Measurements from ENCODE around the gene WDR7.
A peak's percentile ranks its signal among the peaks of the same experiment; 100 is the strongest.
"Not testable (repeated sequence)": the region's sequence is repeated elsewhere in the genome, so short reads cannot be mapped to it uniquely, and the experiment has no call there.

The WDR7 gene

DNA sequence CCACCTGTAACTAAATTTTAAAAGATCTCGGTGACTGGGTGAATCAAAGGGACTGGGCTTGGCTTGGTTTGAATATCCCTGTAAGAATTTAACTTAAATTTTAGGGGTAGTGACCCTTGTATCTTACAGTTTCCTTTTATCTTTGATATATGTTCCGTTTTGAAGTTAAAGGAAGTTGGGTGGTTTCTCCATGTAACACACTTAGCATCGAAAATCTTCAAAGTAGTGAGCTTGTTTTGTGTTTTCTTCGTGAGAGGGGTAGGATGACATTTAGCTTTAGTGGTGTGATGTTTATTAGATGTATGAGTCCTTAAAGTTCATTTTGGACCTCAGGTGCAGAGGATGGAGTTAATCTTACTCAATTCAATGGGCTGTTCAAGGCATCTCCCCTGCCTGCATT is 1.6 kb downstream of the WDR7 start:
- DNase-seq, result no peak

- DNase-seq, result not testable (repeated sequence)
Observed at GRCh38 chr18:56654280-56654679, 3.1 kb downstream of the WDR7 start.

GRCh38 chr18:56658261-56658660 is 7.1 kb downstream of the WDR7 start:
- no peak for DNase-seq

DNA sequence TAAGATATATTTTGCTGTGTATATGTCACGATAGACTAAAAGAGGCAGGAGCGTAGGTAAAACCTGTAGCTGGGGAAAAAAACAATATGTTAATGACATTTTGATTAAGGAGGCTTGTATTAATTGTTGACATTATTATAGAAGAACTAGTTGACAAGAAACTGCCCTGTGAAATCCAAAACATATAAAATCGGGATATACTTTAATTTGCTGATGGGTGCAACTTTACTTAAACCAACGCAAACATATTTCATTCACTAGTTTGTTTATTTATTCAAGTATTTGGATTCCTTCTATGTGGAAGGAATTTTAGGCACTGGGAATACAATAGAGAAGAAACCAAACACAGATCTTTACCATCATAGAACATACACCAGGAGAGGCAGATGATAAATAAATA is 8.0 kb downstream of the WDR7 start:
- DNase-seq, result no peak

DNA sequence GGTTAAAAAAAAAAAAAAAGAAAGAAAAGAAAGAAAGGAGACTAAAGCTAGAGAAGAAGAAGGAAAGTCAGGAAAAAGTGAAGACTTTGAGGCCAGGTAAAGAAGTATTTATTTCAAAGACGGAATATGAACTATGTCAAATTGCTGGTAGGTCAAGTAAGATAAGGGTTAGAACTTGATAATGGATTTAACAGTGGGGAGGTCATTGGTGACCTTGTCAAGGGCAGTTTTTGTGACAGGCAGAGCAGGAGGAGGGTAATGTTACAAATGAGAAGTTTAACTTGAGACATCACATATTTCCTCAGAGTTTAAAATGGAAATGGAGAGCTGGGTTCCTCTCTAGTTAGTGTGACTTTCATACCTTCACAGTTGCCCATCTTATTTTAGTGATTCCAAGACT is 9.5 kb downstream of the WDR7 start:
- DNase-seq, result no peak

- DNase-seq, result no peak
Observed at GRCh38 chr18:56661360-56662062, 10.4 kb downstream of the WDR7 start.

DNA sequence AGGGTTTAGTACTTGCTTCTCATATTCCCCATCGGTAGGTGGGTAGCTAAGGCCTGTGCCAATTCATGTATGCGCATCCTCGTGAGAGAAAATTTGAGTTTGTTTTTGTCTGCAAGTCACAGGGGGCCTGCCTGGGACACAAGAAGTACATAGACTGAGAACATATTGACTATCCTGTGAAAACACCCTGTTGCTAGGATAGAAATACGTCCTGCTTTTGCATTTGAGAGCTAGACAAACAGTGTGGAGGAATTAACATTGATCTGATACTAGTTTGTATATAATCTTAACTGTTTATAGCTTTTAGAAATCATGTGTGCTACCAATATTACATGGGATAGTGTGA is 10.9 kb downstream of the WDR7 start:
- DNase-seq, result no peak

GRCh38 chr18:56662502-56662901 is 11.3 kb downstream of the WDR7 start:
- DNase-seq, result no peak

DNA sequence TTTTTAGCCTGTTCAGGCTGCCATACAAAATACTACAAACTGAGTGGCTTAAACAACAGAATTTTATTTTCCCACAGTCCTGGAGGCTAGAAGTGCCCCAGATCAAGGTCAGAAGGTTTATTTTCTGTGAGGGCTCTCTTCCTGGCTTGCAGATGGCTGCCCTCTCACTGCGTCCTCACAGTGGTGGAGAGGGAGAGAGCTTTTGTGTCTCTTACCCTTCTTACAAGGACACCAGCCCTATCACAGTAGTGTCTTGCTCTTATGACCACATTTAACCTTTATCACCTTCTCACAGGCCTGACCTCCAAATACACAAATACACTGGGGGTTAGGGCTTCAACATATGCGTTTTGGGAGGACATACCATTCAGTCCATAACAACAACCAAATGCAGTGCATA is 11.7 kb downstream of the WDR7 start:
- DNase-seq, result no peak

DNA sequence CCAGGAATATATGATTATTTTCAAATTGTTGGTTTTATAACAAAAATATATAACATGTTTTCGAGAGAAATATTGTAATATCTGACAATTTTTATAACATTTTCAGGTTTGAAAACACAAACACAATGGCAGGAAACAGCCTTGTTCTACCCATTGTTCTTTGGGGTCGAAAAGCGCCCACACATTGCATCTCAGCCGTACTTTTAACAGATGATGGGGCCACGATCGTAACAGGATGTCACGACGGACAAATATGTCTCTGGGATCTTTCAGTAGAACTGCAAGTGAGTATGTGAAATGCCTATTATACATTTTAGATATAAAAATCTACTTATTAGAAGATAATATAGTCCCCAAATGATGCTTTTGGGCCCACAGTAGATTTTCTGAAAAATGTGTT is 21.2 kb downstream of the WDR7 start:
- DNase-seq, result no peak

- DNase-seq, result no peak
Observed at GRCh38 chr18:56672981-56673380, 21.8 kb downstream of the WDR7 start.

GRCh38 chr18:56676639-56677038 is 25.5 kb downstream of the WDR7 start:
- no peak for DNase-seq

GRCh38 chr18:56678836-56679565 is 27.8 kb downstream of the WDR7 start:
- DNase-seq, result peak in 3 of 56 donors; percentile 3 to 7 (median 3)

- DNase-seq, result no peak
Observed at GRCh38 chr18:56684277-56684676, 33.1 kb downstream of the WDR7 start.

DNA sequence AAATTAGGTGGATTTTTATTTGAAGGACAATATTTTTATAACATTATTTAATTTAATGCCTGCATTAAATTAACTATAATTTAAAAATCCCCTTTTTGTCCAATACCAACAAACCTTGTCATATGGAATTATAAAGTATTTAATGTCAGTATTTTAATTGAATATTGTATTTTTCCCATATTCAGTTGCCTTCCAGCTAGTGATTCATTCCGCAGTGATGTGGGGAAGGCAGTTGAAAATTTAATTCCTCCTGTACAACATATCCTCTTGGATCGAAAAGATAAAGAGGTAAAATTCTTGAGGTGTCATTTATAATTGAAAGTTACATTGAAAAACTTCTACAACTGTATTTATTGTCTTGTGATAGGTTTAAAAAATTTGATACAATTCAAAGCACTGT is 40.4 kb downstream of the WDR7 start:
- no peak for DNase-seq

- DNase-seq, result no peak
Observed at GRCh38 chr18:56696966-56697365, 45.8 kb downstream of the WDR7 start.

DNA sequence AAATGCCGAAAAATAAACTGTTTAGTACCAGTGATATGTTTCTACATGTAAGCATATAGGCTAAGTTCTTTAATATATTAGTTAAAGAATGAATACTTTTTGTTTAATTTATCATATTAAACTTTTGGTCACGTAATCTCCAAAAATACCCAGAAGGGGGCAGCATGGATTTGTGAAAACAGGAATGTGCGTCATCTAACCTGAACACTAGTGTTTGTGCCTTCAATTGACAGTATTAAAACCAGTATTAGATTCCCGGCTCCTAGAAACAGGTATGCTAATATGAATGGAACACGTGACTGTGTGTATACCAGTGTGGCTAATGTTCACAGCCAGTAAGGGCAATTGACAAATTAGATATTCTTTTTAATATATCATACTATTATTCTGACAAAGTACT is 51.8 kb downstream of the WDR7 start:
- DNase-seq, result peak in 2 of 56 donors; percentile 9 to 21

DNA sequence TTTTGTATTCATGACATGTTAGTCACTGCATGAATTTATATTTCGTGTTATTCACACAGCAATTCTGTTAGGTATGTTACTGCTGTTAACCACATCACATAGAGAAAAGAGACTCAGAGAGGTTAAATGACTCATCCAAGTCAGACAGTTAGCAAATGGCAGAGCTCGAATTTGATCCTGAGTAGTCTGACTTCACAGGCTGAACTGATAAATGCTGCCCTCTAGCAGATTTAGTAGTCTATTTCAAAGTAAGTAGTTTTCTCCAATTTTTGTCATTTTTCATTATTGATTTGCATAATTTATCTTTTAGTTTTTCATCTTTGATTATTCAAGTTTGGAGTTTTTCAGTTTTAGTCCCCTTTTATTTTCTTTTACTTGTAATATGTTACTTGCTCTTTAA is 58.3 kb downstream of the WDR7 start:
- DNase-seq, result no peak

DNA sequence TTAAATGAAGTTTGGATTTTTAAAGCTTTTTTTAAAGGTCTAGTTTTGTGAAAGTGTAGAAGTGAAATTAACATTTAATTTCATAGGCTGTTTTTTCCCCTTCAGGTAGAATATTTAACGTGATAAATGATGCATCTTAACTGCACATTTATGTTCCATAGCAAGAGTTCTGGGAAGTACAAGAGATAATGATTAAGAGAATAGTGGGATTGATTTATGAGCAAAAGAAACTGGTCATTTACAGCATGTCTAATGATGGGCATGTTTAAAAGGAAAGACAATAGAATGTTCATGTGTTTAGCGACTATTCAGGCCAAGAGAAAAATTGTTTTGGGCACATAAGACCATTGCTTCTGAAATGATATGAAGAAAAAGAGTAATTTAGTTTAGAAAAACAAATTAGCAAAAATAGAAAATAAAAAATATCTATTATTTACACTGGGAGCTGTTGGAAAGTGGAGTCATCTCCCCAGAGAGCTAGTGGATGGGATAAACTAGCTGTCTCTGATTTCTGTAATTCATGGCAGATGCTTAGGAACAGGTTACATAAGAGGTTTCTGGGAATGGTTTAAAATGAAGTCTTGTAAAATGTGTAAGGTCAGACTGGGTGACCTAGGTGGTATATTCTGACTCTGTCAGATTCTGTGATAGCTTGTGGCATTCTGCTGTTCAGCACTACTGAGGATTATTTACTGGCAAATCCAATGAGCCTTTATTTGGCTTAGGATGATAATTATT is 60.7 kb downstream of the WDR7 start:
- no peak for DNase-seq

DNA sequence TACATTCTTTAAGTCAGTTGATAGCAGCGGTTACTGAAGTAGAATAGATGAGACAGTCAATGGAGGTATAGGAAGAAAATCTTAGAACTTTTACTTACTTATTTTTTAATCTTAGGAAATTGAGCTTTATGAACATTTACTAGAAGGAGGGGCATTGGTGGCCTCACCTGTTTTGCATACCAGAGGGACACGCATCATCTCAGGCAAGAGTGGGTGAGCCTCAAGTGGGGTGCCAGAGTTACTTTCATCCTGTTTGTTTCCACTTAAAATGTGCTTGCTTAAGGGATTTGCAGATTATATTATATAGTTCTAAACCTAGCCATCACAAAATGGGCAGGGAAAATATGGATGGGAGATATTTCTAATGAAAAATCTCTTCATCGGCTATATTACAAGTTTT is 61.6 kb downstream of the WDR7 start:
- DNase-seq, result no peak

DNA sequence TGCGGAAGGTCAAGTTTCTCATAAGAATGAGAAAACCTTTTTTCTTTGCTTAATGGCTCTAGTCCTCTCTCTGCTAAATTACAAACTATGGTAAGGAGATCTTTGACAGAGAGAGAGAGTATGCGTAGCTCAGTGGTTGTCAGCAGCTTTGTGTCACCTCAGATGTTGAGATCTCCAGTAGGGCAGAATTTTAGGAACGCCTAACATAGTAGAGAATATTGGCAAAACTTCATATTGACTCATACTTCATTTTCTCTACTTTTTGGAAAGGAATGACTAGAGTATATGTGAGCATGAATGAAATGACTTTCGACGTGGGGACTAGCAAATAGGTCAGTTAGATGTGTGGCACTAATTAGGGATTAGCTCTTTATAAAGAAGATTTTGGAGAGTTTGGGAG is 64.0 kb downstream of the WDR7 start:
- DNase-seq, result no peak

- DNase-seq, result no peak
Observed at GRCh38 chr18:56716692-56717146, 65.6 kb downstream of the WDR7 start.

DNA sequence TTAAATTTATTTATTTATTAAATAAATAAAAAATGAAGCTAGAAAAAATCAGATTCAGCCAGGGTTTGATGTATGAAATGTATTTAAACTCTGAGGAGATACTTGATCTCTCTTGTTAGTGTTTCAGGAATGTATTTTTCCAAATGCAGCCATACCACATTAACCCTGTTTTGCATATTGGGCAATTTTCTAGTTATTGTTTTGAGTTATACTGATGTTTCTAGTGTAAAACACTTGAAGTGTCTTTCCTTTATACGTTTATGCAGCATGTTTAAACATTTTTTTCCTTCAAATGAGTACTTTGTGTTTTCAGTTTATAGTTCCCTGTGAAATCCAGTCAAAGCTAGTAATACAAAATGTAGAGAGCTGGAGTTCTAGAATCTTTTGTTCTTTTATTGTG is 69.9 kb downstream of the WDR7 start:
- DNase-seq, result no peak
